ENCODE data around the gene QSOX2.
A peak's percentile ranks its signal among the peaks of the same experiment; 100 is the strongest.

The QSOX2 gene

DNA sequence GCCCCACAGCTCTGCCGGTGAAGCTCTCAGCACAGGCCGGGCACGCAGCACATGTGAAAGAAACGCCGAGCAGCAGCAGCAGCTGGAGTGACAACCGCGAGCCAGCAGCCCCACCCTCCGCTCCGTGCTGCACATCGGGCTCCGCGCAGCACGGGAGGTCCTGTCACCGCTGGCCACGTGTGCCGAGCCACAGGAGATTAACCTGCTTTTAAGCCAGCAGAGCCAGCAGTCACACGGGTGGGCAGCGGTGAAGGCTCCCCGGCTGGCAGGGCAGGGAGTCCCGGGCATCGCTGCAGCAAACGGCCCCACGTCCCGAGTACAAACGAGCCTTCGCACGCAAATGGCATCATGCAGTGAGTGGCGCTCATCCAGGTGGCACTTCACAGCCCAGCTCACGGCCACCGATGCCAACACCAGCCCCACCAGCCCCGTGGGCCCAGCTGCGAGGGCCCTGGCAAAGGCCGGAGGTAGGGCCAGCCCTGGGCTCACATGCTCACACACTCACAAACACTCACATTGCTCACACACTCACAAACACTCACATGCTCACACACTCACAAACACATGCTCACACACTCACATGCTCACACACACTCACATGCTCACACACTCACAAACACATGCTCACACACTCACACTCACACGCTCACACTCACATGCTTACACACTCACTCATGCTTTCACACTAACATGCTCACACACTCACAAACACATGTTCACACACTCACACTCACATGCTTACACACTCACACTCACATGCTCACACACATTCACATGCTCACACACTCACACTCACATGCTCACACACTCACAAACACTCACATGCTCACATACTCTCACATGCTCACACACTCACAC is 47.2 kb upstream of the QSOX2 start:
- TF ChIP-seq CTCF (IDR thresholded peaks at IDR 0.05; ENCODE audit: poor library complexity, severe bottlenecking): no peak
- H3K27me3 ChIP-seq (ENCODE audit: insufficient read depth, poor library complexity, severe bottlenecking): peaks cover 7% of the 10 kb centered on the region
- H3K4me1 ChIP-seq (ENCODE audit: insufficient read depth, poor library complexity, severe bottlenecking): peaks cover 5% of the 10 kb centered on the region
- H3K27ac ChIP-seq (ENCODE audit: poor library complexity, severe bottlenecking): no peak overlapping the region
- no peak for DNase-seq (ENCODE audit: low spot score)
- no peak overlapping the region for H3K4me3 ChIP-seq (ENCODE audit: severe bottlenecking)
- peak; percentile 20; the same call in 1 of the 3 replicates for ATAC-seq (ENCODE audit: low read depth)
- no peaks in the 10 kb centered on the region for H3K9me3 ChIP-seq (ENCODE audit: severe bottlenecking)
- no peaks in the 10 kb centered on the region for H3K36me3 ChIP-seq (ENCODE audit: low read depth)

DNA sequence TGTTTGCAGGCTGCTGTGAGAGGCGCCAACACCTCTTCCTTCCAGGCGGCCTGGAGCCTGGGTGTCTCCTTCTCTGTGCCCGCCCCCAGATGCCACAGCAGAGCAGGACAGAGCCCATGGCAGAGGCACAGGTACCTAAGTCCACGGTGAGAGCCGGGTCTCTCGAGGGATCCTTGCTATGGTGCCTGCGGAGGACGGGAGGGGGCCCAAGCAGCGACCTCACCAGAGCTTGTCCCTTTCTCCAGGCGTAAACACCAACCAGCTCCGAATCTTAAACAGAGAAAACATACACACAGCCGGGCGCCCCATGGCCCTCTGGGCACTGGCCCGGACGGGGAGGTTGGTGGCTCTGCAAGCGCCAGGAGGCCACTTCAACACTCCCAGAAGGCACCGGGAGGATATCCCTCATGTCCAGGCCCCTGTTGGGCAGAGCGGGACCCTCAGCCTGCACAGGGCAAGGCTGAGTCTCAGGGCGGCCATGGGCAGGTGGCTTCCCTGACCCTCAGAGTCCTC is 46.5 kb upstream of the QSOX2 start:
- H3K27me3 ChIP-seq (ENCODE audit: insufficient read depth, poor library complexity, severe bottlenecking): peaks cover 7% of the 10 kb centered on the region
- H3K36me3 ChIP-seq (ENCODE audit: low read depth): no peaks in the 10 kb centered on the region
- no peaks in the 10 kb centered on the region for H3K9me3 ChIP-seq (ENCODE audit: severe bottlenecking)
- H3K27ac ChIP-seq (ENCODE audit: poor library complexity, severe bottlenecking): no peak overlapping the region
- TF ChIP-seq CTCF (IDR thresholded peaks at IDR 0.05; ENCODE audit: poor library complexity, severe bottlenecking): no peak
- ATAC-seq (ENCODE audit: low read depth) (no peak), DNase-seq (ENCODE audit: low spot score) (no peak)
- no peak overlapping the region for H3K4me3 ChIP-seq (ENCODE audit: severe bottlenecking)
- peaks cover 4% of the 10 kb centered on the region for H3K4me1 ChIP-seq (ENCODE audit: insufficient read depth, poor library complexity, severe bottlenecking)

DNA sequence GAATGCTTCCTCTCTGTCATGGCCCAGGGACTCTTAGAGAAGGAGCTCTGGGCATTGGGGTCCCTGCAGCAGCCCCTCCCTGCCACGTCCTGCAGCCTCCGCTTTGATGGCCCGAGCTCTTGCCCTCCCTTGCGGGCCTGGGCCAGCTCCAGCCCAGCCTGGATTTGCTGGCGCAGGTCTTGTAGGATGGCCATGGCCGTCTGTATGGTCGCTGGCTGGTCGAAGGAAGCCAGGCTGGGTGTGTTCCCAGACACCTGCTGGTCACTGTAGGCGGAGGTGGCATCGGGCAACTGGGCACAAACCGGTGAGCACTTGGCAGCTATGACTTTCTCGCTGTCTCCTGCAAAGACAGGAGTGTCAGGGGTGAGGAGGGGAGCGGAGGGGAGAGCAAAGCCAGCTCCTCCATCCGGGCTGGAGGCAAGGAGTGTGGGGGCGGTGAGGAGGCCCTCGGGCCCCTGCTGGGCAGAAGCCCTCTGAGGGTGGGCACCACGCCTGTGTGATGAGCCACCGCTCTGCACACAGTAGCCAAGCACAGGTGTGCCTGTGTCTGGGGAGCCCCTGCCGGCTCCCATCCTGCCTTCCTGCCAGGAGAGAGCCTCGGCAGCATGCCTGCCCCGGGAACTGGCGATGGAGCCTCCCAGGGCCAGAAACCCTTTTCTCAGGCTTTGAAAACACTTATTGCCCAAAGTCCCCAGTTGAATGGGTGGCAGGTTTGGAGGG is 45.9 kb upstream of the QSOX2 start:
- Histone ChIP-seq H3K9me3 (ENCODE audit: severe bottlenecking) (no peaks in the 10 kb centered on the region), H3K27ac (ENCODE audit: poor library complexity, severe bottlenecking) (no peak overlapping the region), H3K4me3 (ENCODE audit: severe bottlenecking) (no peak overlapping the region), H3K36me3 (ENCODE audit: low read depth) (no peaks in the 10 kb centered on the region), H3K27me3 (ENCODE audit: insufficient read depth, poor library complexity, severe bottlenecking) (peaks cover 7% of the 10 kb centered on the region), H3K4me1 (ENCODE audit: insufficient read depth, poor library complexity, severe bottlenecking) (no peaks in the 10 kb centered on the region)
- TF ChIP-seq CTCF (IDR thresholded peaks at IDR 0.05; ENCODE audit: poor library complexity, severe bottlenecking): no peak
- DNase-seq (ENCODE audit: low spot score) (no peak), ATAC-seq (ENCODE audit: low read depth) (no peak)

DNA sequence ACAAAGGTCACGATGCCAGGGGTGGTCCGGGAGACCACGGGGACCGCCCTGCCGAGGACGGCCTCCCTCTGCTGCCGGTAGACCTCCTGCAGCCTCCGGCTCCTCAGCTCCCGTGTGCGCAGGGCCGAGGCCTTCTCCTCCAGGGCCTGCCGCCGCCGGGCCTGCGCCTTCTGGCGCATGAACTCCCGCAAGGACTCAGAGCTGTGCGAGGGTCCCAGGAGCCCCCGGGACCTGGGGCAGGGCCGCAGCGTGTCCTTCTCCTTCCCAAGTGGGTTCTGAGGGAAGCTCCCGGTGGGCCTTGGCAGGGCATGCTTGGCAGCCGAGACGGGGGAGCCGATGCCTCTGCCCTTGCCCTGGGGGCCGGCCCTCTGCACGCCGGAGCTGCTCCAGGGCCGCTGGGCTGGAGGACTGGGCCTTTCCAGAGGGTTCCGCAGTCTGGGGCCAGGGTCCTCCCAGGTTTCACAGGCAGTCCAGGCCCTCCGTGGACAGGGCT is 44.9 kb upstream of the QSOX2 start:
- no peaks in the 10 kb centered on the region for H3K9me3 ChIP-seq (ENCODE audit: severe bottlenecking)
- H3K4me3 ChIP-seq (ENCODE audit: severe bottlenecking): no peak overlapping the region
- DNase-seq (ENCODE audit: low spot score) (no peak), ATAC-seq (ENCODE audit: low read depth) (no peak)
- peaks cover 7% of the 10 kb centered on the region for H3K27me3 ChIP-seq (ENCODE audit: insufficient read depth, poor library complexity, severe bottlenecking)
- H3K27ac ChIP-seq (ENCODE audit: poor library complexity, severe bottlenecking): no peak overlapping the region
- H3K36me3 ChIP-seq (ENCODE audit: low read depth): no peaks in the 10 kb centered on the region
- H3K4me1 ChIP-seq (ENCODE audit: insufficient read depth, poor library complexity, severe bottlenecking): no peaks in the 10 kb centered on the region
- TF ChIP-seq CTCF (IDR thresholded peaks at IDR 0.05; ENCODE audit: poor library complexity, severe bottlenecking): no peak
